GM18951 (cell line): Measurements from ENCODE around the gene ARHGEF16.

Source experiments
- POLR2A ChIP-seq: IDR thresholded peaks from 4 replicates; pipeline ENCODE4 v1.6.1; 2011; ENCODE audit warnings: mild to moderate bottlenecking; ENCODE audit not compliant: insufficient read length, insufficient read depth; ENCODE audit errors: extremely low read depth
- in situ Hi-C: fragments of 300-500 bp; cut with MboI; formaldehyde crosslinking; loops from one replicate; pipeline ENCODE4 v1.12.0; 2022; ENCODE audit warnings: low sequenced_read_pairs, mixed read lengths, inconsistent platforms; ENCODE audit not compliant: unreplicated experiment

ARHGEF16 gene

DNA sequence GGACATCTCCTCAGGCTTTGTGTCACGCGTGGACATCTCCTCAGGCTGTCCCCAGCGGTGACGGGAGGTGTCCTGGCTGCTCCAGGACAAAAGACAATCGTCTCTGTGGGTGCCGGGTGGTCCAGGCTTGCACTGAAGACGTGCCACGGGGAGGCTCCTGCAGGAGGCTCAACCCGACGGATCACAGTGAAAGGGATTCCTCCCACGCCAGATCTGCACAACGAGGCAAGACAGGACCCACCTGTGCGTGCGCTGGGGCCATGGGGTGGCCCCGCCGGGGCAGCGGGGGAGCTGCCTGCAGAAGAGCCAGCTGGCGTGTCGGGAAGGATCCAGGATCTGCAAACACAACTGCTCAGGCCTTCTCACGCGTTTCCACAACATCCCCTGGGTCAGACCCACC, 18.8 kb upstream of the ARHGEF16 start:
- in situ Hi-C loops, result loop anchor here (25.0 kb wide), 1 partner anchor 1023 kb away; the partner anchor contains the start of gene PEX10
- no peak for TF ChIP-seq POLR2A

DNA sequence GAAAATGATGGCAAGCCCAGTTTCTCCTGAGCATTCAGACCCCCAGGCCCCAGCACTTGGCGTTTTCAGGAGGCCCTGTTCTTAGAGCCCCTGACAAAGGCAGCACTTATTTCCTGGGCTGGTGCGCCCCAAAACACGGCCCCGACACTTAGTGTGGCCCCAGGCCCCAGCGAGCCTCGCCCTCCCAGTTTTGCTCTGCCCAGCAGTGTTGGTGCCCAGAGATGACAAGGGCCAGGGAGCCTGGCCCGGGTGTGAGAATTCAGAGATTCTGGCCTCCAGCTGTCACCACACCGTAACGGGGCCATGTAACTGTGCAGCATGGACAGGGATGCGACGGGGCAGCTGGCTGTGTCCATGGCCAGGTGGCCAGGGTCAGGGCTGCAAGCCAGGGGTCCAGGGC, 18.0 kb upstream of the ARHGEF16 start:
- in situ Hi-C loops, result loop anchor here (25.0 kb wide), 1 partner anchor 1024 kb away; the partner anchor contains the start of gene PEX10
- TF ChIP-seq POLR2A, result no peak

GRCh38 chr1:3436901-3437300, 17.6 kb upstream of the ARHGEF16 start:
- in situ Hi-C loops, result loop anchor here (25.0 kb wide), 1 partner anchor 1025 kb away; the partner anchor contains the start of gene PEX10
- TF ChIP-seq POLR2A, result no peak

DNA sequence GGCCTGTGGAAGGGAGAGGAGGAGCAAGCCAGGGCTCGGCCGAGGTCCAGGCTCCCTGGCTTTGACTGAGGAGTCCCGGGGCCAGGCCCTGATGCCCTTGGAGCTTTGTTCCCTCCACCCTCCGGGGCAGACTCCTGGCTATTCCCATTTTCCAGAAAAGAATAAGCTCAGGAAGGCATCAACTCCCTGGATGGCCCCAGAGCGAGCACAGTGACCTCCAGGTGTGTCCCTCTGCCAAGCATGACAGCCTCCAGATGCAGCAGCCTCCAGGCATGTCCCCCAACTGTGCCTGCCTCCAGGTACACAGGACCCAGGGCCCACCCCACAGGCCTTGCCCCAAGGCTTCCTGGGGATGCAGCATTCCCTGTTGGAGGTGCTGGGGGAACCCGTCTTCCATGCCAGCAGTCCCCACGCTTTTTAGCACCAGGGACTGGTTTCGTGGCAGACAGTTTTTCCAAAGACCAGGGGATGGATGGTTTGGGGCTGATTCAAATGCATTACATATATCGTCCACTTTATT, 15.7 kb upstream of the ARHGEF16 start:
- TF ChIP-seq POLR2A, result no peak
- in situ Hi-C loops, result loop anchor here (25.0 kb wide), 1 partner anchor 1026 kb away; the partner anchor contains the start of gene PEX10

DNA sequence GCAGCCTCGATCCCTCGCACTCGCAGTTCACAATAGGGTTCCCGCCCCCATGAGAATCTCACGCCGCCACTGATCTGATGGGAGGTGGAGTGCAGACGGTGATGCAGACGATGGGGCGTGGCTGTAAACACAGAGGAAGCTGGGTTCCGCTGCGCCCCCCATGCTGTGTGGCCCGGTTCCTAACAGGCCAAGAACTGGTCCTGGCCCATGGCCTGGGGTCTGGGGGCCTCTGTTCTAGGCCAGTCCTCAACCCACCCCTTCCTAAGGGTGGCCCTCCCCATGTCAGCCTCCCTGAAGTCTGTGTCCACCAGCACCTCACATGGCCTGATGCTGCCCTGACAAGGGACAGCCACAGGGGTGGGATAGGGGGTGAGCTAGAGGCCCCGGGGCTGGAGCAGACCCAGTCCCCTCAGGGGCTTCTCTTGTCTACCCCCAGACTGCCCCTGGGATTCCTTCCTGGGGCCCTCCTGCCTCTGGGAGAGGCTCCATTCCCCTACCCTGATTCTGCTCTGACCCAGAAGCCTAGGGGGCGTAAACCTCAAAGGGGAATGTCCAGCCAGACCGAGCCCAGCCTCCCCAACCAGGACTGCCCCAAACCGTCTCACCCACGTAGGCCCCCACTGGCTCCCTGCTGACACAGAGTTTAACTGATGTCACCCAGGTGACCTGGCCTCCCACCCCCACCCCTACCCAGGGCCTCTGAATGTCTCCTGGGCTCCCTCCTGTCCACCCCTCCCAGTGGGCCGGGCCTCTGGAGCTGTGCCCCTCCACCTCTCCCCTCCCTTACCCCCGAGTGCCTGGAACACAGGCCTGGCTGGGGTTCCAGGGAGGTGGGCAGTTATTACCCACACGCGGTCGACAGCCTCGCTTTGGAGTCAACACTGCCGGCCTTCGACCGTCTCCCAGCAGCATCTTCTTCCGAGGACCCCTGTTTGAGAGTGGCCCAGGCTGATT, 14.8 kb upstream of the ARHGEF16 start:
- in situ Hi-C loops, result loop anchor here (25.0 kb wide), 1 partner anchor 1027 kb away; the partner anchor contains the start of gene PEX10
- TF ChIP-seq POLR2A, result no peak

- no peak for TF ChIP-seq POLR2A
- in situ Hi-C loops, result loop anchor here (25.0 kb wide), 1 partner anchor 1028 kb away; the partner anchor contains the start of gene PEX10
These were observed 14.2 kb upstream of the ARHGEF16 start for GRCh38 chr1:3440300-3440681.

- in situ Hi-C loops, result loop anchor here (25.0 kb wide), 1 partner anchor 1029 kb away; the partner anchor contains the start of gene PEX10
These were observed 13.6 kb upstream of the ARHGEF16 start for GRCh38 chr1:3440711-3441409.

DNA sequence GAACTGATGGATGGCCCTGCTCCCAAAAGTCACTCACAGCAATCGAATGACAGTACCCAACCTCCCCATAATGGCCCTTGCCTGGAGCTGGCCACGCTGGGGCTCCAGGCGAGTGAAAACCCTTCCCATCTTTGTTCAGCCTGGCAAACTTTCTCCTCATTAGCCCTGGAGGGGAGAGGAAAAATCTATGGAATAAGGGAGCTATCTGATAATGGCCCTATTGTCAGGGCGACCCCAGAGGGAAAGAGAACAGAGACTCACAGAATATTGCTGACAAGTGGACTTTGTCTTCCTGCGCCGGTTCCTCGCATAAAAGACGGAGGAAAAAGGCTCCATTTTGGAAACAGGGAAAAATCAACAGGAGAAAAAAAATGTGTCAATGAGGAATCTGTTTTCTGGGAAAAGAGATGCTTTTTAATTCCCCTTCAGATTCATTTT, 13.0 kb upstream of the ARHGEF16 start:
- in situ Hi-C loops, result loop anchor here (25.0 kb wide), 1 partner anchor 1029 kb away; the partner anchor contains the start of gene PEX10
- no peak for TF ChIP-seq POLR2A

More at GRCh38 chr1:3440711-3441409, 13.6 kb upstream of the ARHGEF16 start:
- no peak for TF ChIP-seq POLR2A

GRCh38 chr1:3441880-3442279, 12.6 kb upstream of the ARHGEF16 start:
- TF ChIP-seq POLR2A, result no peak
- in situ Hi-C loops, result loop anchor here (25.0 kb wide), 1 partner anchor 1030 kb away; the partner anchor contains the start of gene PEX10

DNA sequence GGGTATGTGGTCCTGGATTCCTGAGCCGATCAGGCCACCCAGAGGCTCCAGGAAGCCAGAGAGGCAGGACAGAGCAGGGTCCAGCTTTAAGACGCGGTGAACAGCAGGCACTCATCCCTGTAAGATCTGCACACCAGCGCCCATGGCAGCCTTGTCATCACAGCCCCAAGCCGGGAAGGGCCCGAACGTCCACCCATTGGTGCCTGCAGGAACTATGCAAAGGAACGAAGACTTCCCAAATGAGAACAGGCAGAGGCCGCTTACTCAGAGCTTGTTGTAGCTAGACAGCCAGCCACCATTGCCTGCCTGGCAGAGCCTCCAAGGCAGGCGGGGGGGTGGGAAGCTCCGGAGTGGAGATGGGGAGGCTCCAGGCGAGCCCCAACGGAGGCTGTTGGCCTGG, 12.1 kb upstream of the ARHGEF16 start:
- TF ChIP-seq POLR2A, result no peak
- in situ Hi-C loops, result loop anchor here (25.0 kb wide), 1 partner anchor 1030 kb away; the partner anchor contains the start of gene PEX10

GRCh38 chr1:3442901-3443300, 11.6 kb upstream of the ARHGEF16 start:
- in situ Hi-C loops, result loop anchor here (25.0 kb wide), 1 partner anchor 1031 kb away; the partner anchor contains the start of gene PEX10
- TF ChIP-seq POLR2A, result no peak

GRCh38 chr1:3443807-3444206, 10.7 kb upstream of the ARHGEF16 start:
- TF ChIP-seq POLR2A, result no peak
- in situ Hi-C loops, result loop anchor here (25.0 kb wide), 1 partner anchor 1032 kb away; the partner anchor contains the start of gene PEX10
